Measurements from ENCODE around the gene BCLAF1.

DNA sequence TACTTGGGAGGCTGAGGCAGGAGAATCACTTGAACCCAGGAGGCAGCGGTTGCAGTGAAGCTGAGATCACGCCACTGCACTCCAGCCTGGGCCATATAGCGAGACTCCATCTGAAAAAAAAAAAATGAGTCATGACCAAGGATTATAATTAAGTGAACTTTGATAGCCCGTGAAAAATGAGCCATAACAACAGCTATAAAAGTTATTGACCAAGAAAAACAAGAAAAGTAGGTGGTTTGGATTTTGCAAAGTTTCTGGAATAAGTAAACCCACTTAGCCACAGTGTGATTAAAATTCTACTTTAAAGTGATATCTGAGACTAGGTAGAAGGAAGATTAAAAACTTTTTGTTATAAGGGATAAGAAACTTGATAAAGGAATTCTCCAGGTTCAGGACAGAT is 25.9 kb upstream of the BCLAF1 start:
- no peak for TF ChIP-seq CREB1 (CRISPR knock-in tag; IDR thresholded peaks at IDR 0.05; ENCODE audit: low read depth)
- TF ChIP-seq, protein P1, sequence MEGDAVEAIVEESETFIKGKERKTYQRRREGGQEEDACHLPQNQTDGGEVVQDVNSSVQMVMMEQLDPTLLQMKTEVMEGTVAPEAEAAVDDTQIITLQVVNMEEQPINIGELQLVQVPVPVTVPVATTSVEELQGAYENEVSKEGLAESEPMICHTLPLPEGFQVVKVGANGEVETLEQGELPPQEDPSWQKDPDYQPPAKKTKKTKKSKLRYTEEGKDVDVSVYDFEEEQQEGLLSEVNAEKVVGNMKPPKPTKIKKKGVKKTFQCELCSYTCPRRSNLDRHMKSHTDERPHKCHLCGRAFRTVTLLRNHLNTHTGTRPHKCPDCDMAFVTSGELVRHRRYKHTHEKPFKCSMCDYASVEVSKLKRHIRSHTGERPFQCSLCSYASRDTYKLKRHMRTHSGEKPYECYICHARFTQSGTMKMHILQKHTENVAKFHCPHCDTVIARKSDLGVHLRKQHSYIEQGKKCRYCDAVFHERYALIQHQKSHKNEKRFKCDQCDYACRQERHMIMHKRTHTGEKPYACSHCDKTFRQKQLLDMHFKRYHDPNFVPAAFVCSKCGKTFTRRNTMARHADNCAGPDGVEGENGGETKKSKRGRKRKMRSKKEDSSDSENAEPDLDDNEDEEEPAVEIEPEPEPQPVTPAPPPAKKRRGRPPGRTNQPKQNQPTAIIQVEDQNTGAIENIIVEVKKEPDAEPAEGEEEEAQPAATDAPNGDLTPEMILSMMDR (conservative IDR thresholded peaks at IDR 0.05; ENCODE audit: low read depth in 2 of 2), result no peak
- TF ChIP-seq POLR2AphosphoS5 (IDR thresholded peaks at IDR 0.05; ENCODE audit: low read depth), result no peak

Measured in GM23338 (cell line).